ENCODE results near the gene EFEMP2.

The EFEMP2 gene

DNA sequence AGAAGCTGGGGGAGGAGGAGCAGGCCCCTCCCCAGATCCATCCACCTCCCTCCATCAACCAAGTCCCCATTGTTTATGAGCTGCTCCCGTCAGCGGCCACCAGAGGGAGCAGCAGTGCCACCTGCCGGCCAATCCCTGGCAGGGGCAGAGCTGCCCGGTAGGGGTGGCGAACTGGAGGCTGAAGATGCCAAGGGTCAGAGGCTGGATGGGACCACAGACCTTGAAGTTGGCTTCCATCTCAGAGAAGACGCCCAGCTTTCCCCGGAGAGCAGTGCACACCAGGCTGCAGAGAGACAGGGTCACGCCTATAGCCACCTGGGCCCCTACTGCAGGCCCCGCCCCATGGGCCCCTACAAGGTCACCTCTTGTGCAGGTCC is 12.1 kb upstream of the EFEMP2 start:
- DNase-seq (ENCODE audit: low spot score): peak; percentile 81

DNA sequence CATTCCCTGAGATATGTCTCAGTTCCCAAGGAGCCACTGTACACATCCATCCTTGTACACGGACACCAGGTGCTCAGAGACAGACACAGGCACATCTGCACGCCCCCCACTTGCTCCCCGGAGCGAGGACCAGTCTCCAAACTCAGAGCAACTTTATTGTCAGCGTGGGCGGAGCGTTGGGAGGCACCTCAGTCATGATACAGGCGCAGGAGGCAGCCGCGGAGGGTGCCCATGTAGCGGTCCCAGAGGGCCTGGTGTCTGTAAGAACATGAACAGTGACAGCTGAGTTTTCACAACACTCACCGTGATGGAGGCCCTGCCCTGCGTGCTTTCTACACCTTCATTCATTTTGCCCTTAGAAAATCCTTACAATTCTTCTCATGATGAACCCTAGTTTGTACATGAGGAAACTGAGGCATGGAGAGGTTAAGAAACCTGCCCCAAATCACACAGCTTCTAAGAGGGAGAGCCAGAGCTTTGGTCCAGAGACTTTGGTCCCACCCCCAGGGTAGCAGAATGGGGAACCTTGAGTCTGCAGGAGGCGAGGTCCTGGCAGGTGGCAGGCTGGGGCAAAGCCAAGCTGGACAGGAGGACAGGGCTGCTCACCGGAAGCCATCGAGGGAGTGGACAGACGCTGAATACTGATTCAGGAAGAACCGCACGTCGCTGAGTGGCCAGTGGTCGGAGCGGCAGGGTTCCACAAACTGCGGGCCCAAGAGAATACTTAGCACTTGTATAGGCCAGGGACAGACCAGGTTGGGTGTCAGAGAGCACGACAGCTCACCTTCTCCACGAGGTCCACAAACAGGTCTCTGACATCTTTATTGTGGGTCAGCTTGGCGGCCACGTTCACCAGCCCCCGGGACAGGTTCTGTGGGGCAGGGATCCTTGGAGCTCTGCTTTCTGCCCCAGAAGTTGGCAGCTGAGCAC is 11.5 kb upstream of the EFEMP2 start:
- DNase-seq (ENCODE audit: low spot score): no peak

DNA sequence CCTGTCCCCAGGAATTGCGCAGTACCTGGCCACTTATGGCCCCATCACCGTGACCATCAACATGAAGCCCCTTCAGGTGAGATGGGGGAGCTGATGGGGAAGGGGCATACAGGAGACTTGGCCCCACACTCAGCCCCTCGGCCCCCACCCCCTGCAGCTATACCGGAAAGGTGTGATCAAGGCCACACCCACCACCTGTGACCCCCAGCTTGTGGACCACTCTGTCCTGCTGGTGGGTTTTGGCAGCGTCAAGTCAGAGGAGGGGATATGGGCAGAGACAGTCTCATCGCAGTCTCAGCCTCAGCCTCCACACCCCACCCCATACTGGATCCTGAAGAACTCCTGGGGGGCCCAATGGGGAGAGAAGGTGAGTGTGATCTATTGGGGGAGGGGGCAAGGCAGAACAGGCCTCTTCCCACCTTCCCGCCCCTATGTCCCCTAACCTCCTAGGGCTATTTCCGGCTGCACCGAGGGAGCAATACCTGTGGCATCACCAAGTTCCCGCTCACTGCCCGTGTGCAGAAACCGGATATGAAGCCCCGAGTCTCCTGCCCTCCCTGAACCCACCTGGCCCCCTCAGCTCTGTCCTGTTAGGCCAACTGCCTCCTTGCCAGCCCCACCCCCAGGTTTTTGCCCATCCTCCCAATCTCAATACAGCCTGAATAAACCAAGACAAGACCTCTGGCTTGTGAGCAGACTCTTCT is 10.6 kb upstream of the EFEMP2 start:
- DNase-seq (ENCODE audit: low spot score): no peak

DNA sequence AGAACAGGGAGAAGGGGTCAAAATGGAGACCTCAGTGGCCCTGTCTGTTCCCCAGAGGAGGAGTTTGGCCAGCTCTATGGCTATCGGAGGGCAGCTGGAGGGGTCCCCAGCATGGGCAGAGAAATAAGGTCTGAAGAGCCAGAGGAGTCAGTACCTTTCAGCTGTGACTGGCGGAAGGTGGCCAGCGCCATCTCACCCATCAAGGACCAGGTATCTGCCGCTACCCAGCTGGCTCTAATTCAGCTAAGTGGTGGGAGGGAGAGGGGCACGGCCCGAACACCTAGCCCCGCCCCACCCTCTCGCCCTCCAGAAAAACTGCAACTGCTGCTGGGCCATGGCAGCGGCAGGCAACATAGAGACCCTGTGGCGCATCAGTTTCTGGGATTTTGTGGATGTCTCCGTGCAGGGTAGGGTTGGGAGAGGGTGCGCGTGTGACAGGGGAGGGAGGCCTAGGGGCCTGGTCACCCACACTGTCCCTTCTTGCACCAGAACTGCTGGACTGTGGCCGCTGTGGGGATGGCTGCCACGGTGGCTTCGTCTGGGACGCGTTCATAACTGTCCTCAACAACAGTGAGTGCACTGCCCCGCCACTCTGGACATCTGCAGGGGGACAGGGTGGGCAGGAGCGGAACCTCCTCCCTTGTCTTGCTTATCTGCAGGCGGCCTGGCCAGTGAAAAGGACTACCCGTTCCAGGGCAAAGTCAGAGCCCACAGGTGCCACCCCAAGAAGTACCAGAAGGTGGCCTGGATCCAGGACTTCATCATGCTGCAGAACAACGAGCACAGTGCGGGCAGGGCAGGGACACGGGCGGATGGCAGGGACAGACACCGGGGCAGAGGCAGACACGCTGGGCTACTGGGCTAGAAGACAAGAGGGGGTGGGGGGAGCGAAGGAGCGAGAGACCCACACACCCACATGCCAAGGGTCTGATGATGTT is 9.8 kb upstream of the EFEMP2 start:
- no peak for DNase-seq (ENCODE audit: low spot score)

DNA sequence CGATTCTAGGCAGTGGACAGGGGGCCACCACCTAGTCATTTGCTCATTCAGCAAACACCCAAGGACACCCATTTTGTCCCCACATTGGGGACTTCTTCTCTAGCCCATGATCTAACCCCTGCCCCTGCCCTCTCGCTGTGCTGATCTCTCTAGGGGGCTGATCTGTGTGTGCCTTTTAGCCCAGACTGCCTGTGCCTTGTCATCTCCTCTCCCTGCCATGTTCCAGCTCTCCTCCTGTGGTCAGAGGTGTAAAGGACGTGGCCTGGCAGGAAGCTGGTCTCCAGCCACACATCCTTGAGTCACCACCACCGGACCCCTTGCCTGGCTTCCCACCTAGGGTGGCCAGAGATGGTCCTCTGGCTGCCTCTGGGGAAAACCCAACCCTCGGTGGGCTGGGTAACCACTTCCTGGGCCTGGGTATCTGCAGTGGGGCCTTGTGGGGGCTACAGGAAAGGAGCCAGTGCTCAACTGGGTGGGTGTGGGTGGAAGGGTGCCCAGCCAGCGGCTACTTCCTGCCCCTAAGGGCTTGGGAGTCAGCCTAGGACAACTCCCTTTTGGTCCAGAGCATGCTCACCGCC is 8.3 kb upstream of the EFEMP2 start:
- no peak for DNase-seq (ENCODE audit: low spot score)

DNA sequence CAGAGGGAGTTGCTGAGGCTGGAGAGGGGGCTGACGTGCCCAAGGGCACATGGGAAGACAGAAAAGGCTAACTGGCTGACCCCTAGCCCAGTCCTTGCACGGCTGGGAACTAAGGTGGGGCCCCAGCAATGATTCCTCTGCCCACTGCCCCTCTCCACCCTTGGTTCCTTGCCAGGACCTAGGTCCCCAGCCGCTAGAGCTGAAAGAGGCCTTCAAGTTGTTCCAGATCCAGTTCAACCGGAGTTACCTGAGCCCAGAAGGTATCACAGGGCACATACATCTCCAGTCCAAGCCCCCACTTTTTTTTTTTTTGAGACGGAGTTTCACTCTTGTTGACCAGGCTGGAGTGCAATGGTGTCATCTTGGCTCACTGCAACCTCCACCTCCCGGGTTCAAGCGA is 7.4 kb upstream of the EFEMP2 start:
- DNase-seq (ENCODE audit: low spot score): no peak

DNA sequence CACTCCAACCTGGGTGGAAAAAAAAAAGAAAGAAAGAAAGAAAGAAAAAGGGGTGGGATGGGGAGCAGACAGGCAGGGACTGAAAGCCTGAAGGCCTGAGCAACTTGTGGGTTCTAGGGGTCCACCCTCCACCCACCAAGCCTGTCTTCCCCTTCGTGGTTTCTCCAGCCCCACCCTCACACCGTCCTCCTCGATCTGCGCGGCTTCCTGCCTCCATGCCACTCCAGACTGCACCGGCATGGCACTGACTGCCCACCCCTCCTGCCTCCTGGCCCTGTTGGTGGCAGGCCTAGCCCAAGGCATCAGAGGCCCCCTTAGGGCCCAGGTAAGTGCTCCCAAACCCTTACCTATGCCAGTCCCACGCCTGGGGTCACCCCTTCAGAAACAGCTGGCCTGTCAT is 7.0 kb upstream of the EFEMP2 start, which contains the start of gene CTSW:
Gene CTSW, plus strand, starts transcription at position 221 of the 400 bp plus-strand sequence. Its CDS starts 18 bp downstream, at position 239.
- DNase-seq (ENCODE audit: low spot score): no peak

DNA sequence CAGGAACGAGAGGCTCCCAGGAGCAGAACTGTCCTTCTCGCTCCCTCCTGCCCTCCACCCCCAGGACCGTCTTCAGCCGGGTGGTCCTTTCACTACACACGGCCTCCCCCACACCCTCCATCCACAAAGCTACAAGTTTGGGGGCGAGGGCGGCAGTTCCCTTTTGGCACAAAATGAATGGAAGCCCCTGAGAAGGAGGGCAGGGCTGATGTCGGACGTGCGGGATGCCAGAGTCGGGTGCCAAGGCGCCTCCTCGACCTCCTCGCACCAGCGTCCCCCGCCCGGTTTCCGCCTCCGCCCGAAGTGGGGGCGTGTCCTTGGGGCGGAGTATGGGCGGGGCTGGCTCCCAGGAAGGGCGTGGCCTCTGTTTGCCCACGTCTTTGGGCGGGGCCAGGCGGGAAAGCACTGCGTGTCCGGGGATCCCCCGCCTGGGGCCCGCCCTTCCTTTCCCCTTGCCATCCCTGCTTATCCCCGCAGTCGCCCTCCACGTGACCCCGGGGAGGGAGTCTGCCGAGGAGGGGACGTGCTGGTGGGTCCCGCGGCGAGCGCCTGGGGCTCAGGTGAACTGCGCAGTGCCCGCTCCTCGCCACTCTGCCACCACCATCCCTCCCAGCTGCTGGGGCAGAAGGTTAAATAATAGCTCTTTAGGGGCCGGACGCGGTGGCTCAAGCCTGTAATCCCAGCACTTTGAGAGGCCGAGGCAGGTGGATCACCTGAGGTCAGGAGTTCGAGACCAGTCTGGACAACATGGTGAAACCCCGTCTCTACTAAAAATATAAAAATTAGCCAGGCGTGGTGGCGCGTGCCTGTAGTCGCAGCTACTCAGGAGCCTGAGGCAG is 937 bp upstream of the EFEMP2 start:
- peak; percentile 96 for DNase-seq (ENCODE audit: low spot score)

DNA sequence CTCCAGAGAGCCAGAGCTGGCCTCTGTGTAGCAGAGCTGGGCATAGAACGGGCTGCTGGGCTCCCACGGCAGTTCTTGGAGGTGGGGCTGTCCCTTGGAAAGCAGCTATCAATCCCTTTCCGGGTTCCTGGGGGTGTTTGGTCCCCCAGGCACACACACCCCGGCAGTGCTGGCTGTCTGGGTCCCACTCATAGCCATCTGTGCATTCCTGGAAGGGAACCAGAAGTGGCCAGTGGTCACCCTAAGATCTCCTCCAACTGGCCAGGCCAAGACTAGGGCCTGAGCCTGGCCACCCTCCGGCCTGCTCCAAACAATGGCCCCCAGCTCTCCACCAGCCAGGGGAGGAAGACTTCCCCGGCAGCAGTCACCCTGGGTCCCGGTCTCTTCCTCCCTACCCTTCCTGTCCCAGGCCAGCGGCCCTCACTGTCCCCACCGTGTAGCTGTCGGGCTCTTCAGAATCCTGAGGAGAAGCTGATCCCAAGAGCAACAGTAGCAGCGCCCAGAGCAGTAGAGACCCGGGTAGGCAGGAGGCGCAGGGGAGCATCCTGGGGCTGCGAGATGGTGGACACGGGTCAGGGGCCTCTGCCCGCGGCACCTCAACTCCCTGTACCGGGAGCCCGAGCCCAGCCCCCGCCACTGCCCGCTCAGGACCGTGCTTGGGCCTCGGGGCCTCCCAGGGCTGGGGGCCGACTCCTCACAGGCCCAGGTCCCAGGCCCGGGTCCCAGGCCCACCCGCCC is 620 bp downstream of the EFEMP2 start:
- no peak for DNase-seq (ENCODE audit: low spot score)

DNA sequence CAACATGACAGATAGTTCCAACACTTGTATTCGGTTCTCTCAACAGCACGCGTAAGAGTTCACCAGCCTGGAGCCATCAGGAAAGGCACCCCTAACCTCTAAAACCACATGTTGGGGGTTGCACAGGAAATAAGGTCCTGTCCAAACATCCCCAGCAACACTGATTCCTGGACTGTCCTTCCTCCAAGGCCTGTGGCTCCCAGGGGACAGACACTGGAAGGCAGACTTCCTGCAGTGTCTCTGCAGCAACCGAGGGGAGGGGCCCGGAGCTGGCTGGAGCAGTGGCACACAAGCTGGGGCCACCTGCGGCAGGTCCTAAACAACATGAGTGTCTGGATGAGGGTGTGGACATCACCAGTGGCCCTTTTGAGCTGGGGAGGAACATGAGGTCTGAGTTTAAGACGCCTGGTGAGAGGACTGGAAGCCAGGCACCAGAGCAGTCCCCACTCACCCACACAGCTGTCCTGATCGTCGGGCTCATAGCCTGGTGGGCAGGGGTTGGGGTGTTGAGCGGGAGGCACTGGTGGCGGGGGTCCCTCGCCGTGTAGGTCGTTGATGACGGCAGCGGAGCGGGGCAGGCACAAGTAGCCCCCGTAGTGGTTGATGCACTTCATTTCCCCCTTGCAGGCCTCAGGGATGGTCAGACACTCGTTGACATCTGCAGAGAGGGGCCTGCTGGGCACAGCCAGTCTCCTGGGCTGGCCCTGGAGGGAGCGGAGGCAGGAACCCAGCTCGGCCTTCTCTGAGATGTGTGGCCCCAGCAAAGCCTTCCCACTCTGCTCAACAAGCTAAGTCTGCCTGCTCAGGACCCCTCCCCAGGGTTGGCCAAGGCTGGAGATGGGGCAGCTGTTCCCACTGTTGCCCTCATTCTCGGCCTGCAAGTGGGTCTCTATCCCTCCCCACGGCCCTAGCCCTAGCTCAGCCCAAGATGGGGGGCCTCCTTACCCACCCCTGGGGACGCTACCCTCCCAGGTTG is 1.6 kb downstream of the EFEMP2 start:
- DNase-seq (ENCODE audit: low spot score): no peak

DNA sequence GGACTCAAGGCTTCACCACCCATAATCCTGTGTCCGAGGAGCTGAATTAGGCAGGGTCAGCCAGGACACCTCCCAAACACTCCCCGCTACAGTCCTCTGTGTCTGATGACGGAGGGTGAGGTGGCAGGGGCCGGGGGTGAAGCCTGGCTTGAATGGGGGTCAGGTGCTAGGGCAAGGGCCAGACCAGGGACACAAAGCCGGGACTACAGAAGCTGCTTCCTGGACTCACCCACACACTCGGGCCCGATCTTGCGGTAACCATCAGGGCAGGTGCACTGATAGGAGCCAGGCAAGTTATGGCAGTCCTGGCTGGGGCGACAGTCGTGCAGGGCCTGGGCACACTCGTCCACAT is 2.3 kb downstream of the EFEMP2 start:
- DNase-seq (ENCODE audit: low spot score): no peak

DNA sequence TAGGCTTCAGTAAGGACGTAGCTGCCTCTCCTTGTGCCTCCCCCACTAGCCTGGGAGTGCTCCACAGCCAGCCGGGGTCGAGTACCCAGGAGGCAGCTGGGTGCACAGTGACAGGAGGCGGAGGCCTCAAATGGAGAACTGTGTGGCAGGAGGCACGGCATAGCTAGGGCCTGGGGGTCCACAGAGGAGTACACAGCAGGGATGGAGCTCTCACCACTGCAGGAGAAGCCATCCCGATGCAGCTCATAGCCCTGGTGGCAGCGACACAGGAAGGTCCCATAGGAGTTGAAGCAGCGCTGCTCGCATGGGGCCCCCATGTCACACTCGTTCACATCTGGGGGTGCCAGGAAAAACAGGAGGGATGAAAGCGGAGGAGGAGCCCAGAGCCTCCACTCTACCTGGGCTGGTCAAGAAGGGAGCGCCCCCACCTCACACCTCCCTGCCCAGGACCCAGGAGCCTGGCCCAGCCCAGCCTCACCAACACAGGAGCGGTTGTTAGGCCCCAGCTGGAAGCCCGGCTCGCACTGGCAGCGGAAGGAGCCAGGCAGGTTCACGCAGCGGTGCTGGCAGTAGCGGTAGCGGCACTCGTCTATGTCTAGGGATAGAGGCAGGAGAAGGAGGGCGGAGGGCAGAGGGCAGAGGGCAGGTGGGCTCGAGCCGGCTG is 2.8 kb downstream of the EFEMP2 start:
- DNase-seq (ENCODE audit: low spot score): no peak

DNA sequence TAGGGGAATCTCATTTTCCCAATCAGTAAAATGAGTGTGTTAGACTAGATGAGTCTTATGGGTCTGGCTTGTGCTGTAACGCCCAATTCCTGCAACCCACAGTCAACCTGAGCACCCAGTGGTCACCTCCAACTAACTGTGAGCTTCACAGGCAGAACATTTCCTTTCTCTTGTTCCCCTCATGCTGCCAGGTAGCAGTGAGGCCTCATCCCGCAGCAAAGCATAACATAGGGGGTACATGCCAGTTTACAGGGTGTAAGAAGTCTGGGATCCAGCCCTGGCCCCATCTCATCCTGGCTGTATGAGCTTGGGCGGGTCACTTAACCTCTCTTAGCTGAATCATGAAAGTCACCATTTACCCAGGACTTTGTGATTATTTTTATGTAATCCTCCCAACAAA is 3.7 kb downstream of the EFEMP2 start:
- DNase-seq (ENCODE audit: low spot score): no peak

DNA sequence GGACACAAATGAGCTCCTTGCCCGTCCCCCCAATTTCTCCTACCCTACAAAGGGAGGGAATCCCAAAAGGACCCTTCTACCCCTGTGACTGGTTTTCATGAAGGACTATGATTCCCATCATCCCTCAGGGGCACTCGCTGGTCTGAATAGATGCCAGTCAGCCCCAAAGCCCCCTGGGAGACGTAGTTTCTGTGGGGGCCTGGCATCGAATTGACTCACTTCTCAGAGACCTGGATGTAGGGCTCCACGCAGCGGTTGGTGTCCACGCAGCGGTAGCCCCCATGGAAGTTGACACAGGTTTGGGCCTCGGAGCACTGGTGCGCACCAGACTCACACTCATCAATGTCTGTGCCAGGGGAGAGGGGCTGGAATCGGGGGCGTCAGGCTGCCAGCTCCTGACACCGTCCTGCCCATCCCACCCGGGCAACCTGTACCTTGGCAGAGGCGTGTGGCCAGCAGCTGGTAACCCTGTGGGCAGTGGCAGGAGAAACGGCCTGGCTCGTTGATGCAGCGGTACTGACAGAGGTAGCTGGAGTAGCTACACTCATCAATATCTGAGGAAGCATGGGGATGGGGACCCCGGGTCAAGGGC is 4.4 kb downstream of the EFEMP2 start:
- no peak for DNase-seq (ENCODE audit: low spot score)

DNA sequence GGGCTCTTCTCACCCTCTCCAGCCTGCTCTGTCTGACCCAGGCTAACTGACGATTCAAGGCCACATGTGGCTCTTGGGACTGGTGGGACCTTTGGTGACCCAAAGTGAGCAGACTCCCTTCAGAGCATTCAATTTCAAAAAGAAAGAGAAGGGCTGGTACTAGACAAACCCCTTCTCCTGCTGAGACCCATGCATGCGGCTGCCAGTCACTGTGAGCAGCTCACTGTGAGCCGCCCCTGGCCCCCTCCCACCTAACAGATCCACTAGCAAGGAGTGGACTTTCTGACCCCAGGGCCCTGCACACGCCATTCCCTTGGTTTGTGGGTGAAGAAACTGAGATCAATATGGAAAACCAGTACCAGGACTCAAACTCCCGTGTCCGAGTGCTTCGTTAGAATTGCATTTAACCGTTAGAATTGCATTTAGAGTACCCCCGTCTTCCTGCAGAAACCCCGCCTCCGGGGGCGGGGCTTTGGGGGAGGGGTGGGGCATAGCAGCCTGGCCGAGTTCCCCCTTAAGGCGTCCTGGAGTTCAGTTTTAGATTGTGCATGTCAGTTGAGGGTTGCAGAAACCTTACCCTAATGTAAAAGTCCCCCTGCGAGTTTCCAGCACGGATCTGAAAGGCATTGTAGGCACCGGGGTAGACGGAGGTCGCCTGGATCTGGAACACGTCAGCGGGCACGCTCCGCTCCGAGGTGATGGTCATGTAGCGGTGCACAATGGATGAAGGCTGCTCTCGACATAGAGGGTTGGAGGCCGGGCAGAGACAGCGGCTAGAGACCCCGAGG is 5.1 kb downstream of the EFEMP2 start:
- no peak for DNase-seq (ENCODE audit: low spot score)

DNA sequence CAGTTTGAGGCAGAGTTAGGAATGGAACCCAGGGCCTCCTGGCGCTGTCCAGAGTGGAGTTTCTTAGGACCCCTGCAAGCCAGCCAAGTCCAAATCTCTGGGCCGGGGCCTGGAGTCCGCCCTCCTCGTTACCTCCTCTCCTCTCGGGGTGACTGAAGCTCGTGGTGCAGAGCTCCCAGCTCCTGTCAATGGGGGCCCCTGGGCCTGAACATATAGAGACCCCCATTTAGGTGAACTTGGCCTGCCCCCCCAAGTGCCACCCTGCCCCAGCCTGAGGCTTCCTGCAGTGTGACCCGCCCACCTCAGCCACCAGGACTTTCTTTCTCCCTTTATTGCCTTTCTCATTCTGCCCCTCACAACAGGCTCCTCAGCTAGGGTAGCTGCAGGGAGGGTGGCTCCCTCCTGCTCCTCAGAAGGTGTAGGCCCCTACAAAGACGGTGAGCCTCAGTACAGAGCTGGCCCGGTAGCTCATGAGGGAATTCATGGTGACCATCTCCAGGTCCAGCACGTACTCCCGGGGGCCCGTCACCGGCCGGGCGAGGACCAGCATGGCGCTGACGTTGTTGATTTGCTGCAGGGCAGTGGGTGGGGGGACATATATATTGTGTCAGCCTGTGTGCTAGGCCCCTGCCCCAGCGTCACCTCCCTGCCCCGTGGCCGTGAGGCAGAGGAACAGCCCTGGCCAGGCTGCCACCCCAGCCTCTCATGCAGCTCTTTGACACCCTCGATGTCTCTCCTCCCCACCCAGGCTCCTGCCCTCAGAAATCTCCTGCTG is 5.9 kb downstream of the EFEMP2 start:
- no peak for DNase-seq (ENCODE audit: low spot score)
